BLaER1 (cell line): Measurements from ENCODE around the gene IGFBP5.

Experiments
- H3K27ac ChIP-seq: shearing (Covaris generic); formaldehyde crosslinking; 2 replicates; pipeline ENCODE4 v1.8.1; 2022
- H3K27me3 ChIP-seq: shearing (Covaris generic); formaldehyde crosslinking; 2 replicates; pipeline ENCODE4 v1.8.1; 2022
- H3K36me3 ChIP-seq: shearing (Covaris generic); formaldehyde crosslinking; 2 replicates; pipeline ENCODE4 v1.8.1; 2022
- H3K4me1 ChIP-seq: shearing (Covaris generic); formaldehyde crosslinking; 2 replicates; pipeline ENCODE4 v1.8.1; 2022
- H3K4me2 ChIP-seq: shearing (Covaris generic); formaldehyde crosslinking; 2 replicates; pipeline ENCODE4 v1.8.1; 2022
- H3K4me3 ChIP-seq: shearing (Covaris generic); formaldehyde crosslinking; 2 replicates; pipeline ENCODE4 v1.8.1; 2022
- H3K9ac ChIP-seq: shearing (Covaris generic); formaldehyde crosslinking; 2 replicates; pipeline ENCODE4 v1.8.1; 2022
- H3K9me3 ChIP-seq: shearing (Covaris generic); formaldehyde crosslinking; 2 replicates; pipeline ENCODE4 v1.8.1; 2022
- H4K20me1 ChIP-seq: shearing (Covaris generic); formaldehyde crosslinking; 2 replicates; pipeline ENCODE4 v1.8.1; 2022
- Cebpa-rat ChIP-seq: shearing (Covaris generic); IDR thresholded peaks from 2 replicates; pipeline ENCODE4 v1.8.1; 2022

Gene IGFBP5

DNA sequence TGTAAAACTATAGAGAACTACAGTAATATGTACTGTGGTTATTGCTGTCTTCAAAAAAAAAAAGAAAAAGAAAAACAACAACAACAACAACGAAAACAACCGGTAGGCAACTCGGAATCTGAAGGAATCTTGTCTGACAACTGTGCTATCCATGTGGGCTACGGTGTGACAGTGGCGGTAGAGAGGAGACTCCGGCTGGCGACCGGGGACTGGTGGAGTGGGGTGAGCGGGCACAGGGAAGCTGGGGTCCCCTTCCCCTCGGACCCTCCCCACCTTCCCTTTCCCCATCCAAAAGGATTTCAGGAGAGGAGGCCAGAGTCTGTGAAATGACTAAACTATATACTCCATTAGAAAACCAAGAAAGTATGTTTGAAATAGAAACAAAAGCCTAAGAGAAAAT lies 22.9 kb downstream of the IGFBP5 start:
- Histone ChIP-seq H3K27ac (no peak overlapping the region), H3K4me3 (no peak overlapping the region), H3K9ac (no peak overlapping the region), H3K4me2 (no peak overlapping the region), H3K36me3 (no peaks in the 10 kb centered on the region), H3K4me1 (peaks cover 36% of the 10 kb centered on the region), H4K20me1 (peaks cover 43% of the 10 kb centered on the region), H3K27me3 (peaks cover 73% of the 10 kb centered on the region), H3K9me3 (no peaks in the 10 kb centered on the region)
- TF ChIP-seq Cebpa-rat: no peak

DNA sequence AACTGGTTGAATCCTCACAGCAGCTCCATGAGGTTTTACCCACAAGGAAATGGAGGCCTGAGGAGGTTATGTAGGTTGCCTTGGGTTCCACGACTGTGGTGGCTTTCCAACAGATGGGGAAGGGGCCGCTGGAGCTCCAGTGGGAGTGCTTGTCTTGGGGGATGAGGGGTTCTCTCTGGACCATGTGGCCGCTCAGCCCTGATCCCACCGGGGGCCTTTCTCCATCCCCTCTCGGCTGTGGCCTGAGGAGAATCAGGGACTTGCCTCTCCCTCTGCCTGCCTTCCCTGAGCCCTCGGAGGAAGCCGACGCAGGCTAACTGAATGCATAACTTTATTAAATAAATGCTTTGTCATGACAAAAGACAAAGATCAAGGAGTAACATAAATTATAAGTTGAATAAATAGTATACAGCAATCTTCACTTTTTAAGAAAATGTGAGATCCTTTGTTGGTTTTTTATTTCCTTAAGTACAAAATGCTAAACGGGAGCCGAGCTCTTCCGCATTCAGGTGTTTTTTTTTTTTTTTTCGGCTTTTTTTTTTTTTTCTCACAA lies 23.5 kb downstream of the IGFBP5 start:
- TF ChIP-seq Cebpa-rat: no peak

DNA sequence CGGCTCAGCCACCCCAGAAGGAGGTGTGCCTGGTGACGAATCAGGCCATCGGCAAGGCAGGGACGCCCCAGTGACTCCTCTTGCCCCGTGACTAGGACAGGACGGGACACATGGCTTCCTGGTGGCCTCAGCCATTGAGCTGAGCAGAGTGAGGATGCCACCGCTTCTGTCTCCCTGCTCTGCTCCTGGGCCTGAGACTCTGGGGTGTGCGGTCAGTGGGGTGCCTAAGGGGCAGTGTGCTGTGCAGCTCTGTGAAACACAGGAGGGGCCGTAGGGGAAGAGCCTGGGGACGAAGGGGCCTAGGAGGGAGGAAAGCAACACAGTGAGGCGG lies 24.3 kb downstream of the IGFBP5 start:
- H3K4me3 ChIP-seq: peak overlapping the region; percentile 7; the same call in 1 of the 2 replicates
- H3K9me3 ChIP-seq: no peaks in the 10 kb centered on the region
- no peak overlapping the region for H3K9ac ChIP-seq
- peaks cover 57% of the 10 kb centered on the region for H4K20me1 ChIP-seq
- H3K4me2 ChIP-seq: peak overlapping the region; percentile 82
- H3K27ac ChIP-seq: peak overlapping the region; percentile 50
- H3K4me1 ChIP-seq: peaks cover 39% of the 10 kb centered on the region
- TF ChIP-seq Cebpa-rat: no peak
- H3K36me3 ChIP-seq: no peaks in the 10 kb centered on the region
- peaks cover 77% of the 10 kb centered on the region for H3K27me3 ChIP-seq

More for the DNA sequence above, 23.5 kb downstream of the IGFBP5 start:
- no peak overlapping the region for H3K9ac ChIP-seq
- no peaks in the 10 kb centered on the region for H3K9me3 ChIP-seq
- H3K36me3 ChIP-seq: no peaks in the 10 kb centered on the region
- H3K4me2 ChIP-seq: peak overlapping the region; percentile 82
- no peak overlapping the region for H3K27ac ChIP-seq
- H4K20me1 ChIP-seq: peaks cover 49% of the 10 kb centered on the region
- H3K27me3 ChIP-seq: peaks cover 79% of the 10 kb centered on the region
- no peak overlapping the region for H3K4me3 ChIP-seq
- peaks cover 36% of the 10 kb centered on the region for H3K4me1 ChIP-seq

DNA sequence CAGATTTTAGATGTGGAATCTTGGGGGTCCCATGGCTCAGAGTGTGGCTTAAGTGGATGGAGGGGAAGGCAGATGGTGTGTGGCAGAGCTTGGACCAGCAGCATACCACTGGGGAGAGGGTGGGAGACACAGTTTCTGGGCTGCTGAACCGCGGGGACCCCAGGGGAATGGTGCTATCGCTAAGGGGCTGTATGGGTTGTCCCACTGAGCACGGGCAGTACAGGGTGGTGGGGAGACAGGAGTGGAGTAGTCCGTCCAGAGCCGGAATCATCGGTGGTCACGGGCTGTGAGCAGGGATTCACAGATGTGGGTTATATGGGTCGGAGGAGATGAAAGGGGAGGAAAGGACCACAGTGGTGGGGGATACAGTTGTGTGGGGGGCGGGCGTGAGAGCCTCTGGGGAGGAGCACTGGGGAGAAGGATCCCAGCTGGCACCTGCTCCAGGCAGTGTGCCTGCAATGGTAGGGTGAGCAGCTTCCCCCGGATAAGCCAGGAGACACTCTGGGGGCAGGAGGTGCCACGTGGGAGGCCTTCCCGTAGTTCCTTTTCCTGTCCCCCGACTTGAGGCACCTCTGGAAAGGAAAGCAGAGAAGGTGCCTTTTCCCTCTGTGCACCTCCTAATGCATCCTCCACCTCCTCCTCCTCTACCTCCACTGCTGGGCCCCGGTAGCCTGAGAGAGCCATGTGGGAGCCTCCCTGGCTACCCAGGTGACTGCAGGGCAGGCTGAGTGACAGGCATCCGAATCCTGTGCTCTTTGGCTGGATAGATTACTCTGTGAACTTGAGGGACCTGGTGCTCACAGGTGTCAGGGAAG lies 24.9 kb downstream of the IGFBP5 start:
- Histone ChIP-seq H3K9me3 (no peaks in the 10 kb centered on the region), H3K27me3 (peaks cover 77% of the 10 kb centered on the region), H3K9ac (no peak overlapping the region), H3K36me3 (no peaks in the 10 kb centered on the region), H4K20me1 (peaks cover 63% of the 10 kb centered on the region), H3K4me2 (peak overlapping the region; percentile 82), H3K4me3 (peak overlapping the region; percentile 7; the same call in 1 of the 2 replicates), H3K27ac (peak overlapping the region; percentile 50), H3K4me1 (peaks cover 45% of the 10 kb centered on the region)
- no peak for TF ChIP-seq Cebpa-rat

DNA sequence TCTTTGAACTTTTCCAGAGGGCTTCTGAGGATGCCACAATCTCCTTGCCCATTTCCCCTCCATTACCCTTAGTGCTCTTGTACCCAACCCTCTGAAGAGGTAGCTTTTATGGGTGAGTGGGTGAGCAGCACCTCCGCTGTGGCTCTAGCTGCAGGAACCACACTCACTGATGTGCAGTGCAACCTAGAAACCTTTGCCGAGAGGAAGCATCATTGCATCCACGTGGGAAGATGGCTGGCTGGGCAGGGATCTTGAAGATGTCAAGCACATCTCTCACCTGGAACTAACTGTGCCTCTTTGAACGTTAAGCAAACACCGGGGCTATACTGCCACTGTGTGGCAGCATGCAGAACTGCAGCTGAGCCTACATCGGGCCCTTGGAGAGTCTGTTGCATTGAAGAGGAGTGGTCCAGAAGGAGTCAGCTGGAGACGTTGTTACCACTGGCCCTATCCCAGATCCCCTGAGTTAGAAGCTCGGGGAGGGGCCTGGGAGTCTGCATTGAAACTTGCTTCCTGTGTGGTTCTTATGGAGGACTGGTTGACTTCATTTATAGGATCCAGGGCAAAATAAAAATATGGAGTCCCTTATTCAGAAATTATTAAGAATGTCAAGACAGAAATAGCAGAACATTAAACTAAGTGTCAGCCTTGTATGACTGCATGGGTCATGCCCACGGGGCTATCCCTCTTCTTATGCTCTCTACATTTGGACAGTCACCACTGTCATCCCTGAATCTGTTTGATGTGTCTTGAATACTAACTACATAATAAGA lies 28.7 kb downstream of the IGFBP5 start:
- H4K20me1 ChIP-seq: peaks cover 91% of the 10 kb centered on the region
- TF ChIP-seq Cebpa-rat: no peak

DNA sequence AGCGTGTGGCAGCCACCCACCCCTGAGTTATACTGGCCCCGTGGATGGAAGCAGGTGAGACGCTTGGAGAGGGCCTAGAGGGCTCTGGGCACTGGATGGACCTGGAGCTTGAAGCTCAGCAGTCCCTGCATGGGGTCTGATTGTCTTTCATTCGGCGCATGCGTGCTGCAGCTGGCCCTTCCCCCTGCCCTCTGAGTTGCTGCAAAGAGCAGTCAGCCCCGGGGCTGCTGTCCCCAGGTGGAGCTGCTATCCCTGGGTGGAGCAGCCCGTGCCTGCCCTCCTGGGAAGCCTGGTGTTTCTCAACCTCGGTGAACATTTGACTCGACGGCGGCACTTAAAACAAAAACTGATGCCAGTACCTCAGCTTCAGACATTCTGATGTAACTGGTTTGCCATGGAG lies 29.6 kb downstream of the IGFBP5 start:
- Histone ChIP-seq H3K9me3 (no peaks in the 10 kb centered on the region), H4K20me1 (peaks cover 93% of the 10 kb centered on the region), H3K9ac (no peak overlapping the region), H3K27me3 (peaks cover 56% of the 10 kb centered on the region), H3K4me1 (peaks cover 71% of the 10 kb centered on the region), H3K4me2 (peak overlapping the region; percentile 88; the same call in 1 of the 2 replicates), H3K36me3 (peaks cover 18% of the 10 kb centered on the region; the same call in 1 of the 2 replicates), H3K27ac (no peak overlapping the region), H3K4me3 (no peak overlapping the region)
- TF ChIP-seq Cebpa-rat: no peak

More for the DNA sequence above, 28.7 kb downstream of the IGFBP5 start:
- no peak overlapping the region for H3K9ac ChIP-seq
- peaks cover 64% of the 10 kb centered on the region for H3K27me3 ChIP-seq
- H3K9me3 ChIP-seq: no peaks in the 10 kb centered on the region
- peaks cover 77% of the 10 kb centered on the region for H3K4me1 ChIP-seq
- H3K36me3 ChIP-seq: peaks cover 8% of the 10 kb centered on the region; the same call in 1 of the 2 replicates
- no peak overlapping the region for H3K4me2 ChIP-seq
- H3K4me3 ChIP-seq: no peak overlapping the region
- no peak overlapping the region for H3K27ac ChIP-seq

DNA sequence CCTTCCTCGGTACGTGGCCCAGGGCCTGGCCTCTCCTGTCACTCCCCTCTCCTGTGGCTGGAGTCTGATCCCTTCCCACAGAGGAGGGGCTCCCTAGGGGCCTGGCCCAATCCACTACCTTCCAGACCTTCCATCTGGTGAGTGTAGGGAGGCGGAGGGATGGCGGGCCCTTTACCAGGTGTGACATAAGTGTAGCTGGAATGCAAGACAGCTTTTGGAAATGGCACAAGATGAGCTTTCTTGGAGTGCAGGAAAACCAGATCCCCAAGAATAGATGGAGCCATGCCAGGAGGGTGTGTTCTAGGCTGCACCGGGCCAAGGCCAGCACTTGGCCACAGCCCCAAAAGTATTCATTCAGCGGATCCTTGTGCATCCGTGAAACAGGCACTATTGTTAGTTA lies 30.1 kb downstream of the IGFBP5 start:
- Histone ChIP-seq H3K9ac (no peak overlapping the region), H3K4me1 (peaks cover 68% of the 10 kb centered on the region), H3K4me3 (no peak overlapping the region), H3K27ac (no peak overlapping the region), H3K9me3 (no peaks in the 10 kb centered on the region), H3K27me3 (peaks cover 56% of the 10 kb centered on the region), H3K4me2 (peak overlapping the region; percentile 88), H3K36me3 (peaks cover 22% of the 10 kb centered on the region; the same call in 1 of the 2 replicates), H4K20me1 (peaks cover 97% of the 10 kb centered on the region)
- TF ChIP-seq Cebpa-rat: no peak

DNA sequence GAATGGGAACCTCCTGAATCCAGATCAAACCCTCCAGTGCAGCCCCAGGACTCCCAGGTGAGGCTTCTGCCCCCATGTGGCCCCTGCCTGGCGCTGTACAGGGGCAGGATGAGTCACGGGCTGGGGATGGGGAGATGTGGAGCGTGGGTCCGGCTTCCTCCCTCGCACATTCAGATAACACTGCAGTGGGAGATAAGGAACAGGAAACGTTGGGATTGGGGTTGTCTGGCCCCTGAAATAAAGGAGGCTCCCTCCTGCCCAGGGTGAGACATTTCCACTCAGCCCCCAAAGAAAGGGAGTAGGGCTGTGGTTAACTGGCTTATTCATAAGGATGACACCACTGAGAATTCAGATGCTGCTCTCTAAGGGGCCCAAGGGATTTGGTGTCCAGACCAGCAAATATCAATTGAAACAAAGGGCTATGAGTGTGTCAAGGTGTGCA lies 30.7 kb downstream of the IGFBP5 start:
- peaks cover 28% of the 10 kb centered on the region; the same call in 1 of the 2 replicates for H3K36me3 ChIP-seq
- H3K4me2 ChIP-seq: peak overlapping the region; percentile 88
- H3K4me3 ChIP-seq: peak overlapping the region; percentile 16; the same call in 1 of the 2 replicates
- H4K20me1 ChIP-seq: peaks cover 98% of the 10 kb centered on the region
- no peaks in the 10 kb centered on the region for H3K9me3 ChIP-seq
- no peak overlapping the region for H3K9ac ChIP-seq
- peaks cover 68% of the 10 kb centered on the region for H3K4me1 ChIP-seq
- H3K27me3 ChIP-seq: peaks cover 53% of the 10 kb centered on the region
- TF ChIP-seq Cebpa-rat: no peak
- no peak overlapping the region for H3K27ac ChIP-seq

DNA sequence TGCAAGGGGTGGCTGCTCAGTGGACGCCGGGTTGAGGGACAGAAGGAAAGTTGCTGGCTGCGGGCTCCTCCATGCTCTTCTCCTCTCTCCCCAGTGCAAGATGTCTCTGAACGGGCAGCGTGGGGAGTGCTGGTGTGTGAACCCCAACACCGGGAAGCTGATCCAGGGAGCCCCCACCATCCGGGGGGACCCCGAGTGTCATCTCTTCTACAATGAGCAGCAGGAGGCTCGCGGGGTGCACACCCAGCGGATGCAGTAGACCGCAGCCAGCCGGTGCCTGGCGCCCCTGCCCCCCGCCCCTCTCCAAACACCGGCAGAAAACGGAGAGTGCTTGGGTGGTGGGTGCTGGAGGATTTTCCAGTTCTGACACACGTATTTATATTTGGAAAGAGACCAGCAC lies 31.5 kb downstream of the IGFBP5 start:
- H3K36me3 ChIP-seq: peaks cover 28% of the 10 kb centered on the region; the same call in 1 of the 2 replicates
- H3K9me3 ChIP-seq: no peaks in the 10 kb centered on the region
- no peak overlapping the region for H3K27ac ChIP-seq
- peak overlapping the region; percentile 88 for H3K4me2 ChIP-seq
- peak overlapping the region; percentile 16; the same call in 1 of the 2 replicates for H3K4me3 ChIP-seq
- peaks cover 98% of the 10 kb centered on the region for H4K20me1 ChIP-seq
- H3K27me3 ChIP-seq: peaks cover 45% of the 10 kb centered on the region
- no peak for TF ChIP-seq Cebpa-rat
- H3K9ac ChIP-seq: no peak overlapping the region
- peaks cover 68% of the 10 kb centered on the region for H3K4me1 ChIP-seq
